Natural killer cell (primary cell): Measurements from ENCODE around the gene KXD1. TPM values are rescaled to one million over a fixed set of nuclear protein-coding genes. Genes with fewer than 3 reads are reported as not detected.

Source experiments
- ATAC-seq, 3 donors: fragments of 150-1000 bp in 2 of 3; fragments of 200-7000 bp in 1 of 3; cut with Tn5 transposase; 1 replicate in 1 of 3; 2 replicates in 2 of 3; pipeline ENCODE4 v1.10.0; 2021; ENCODE audit warnings: mild to moderate bottlenecking in 2 of 3, moderate library complexity in 2 of 3
- DNase-seq, 2 donors: peaks; one replicate each; pipeline versions ENCODE4 v3.0.0 to v3.0.0-alpha.2; 2013 to 2021; ENCODE audit warnings: mixed read lengths in 1 of 2
- H3K27ac ChIP-seq: one replicate; pipeline ENCODE4 v1.5.1; 2013; ENCODE audit warnings: mild to moderate bottlenecking, low read length
- H3K27me3 ChIP-seq: one replicate; pipeline ENCODE4 v1.6.1; 2013; ENCODE audit warnings: low read length; ENCODE audit not compliant: control insufficient read depth, insufficient read depth
- H3K36me3 ChIP-seq: one replicate; pipeline ENCODE4 v1.6.1; 2013; ENCODE audit warnings: low read length; ENCODE audit not compliant: control insufficient read depth, insufficient read depth
- H3K4me1 ChIP-seq: one replicate; pipeline ENCODE4 v1.6.1; 2013; ENCODE audit warnings: low read length; ENCODE audit not compliant: control insufficient read depth, insufficient read depth
- H3K4me3 ChIP-seq: one replicate; pipeline ENCODE4 v1.5.1; 2013; ENCODE audit warnings: low read length
- H3K9me3 ChIP-seq: one replicate; pipeline ENCODE4 v1.6.1; 2013; ENCODE audit warnings: low read length; ENCODE audit not compliant: control insufficient read depth, insufficient read depth
- H3K27ac Mint-ChIP-seq, 2 donors: one replicate each; pipeline ENCODE4 v1.8.0; 2022; ENCODE audit warnings: mild to moderate bottlenecking in 2 of 2, mixed read lengths in 2 of 2, moderate library complexity in 1 of 2
- H3K27me3 Mint-ChIP-seq, 2 donors: one replicate each; pipeline ENCODE4 v1.8.0; 2022; ENCODE audit warnings: low read depth in 2 of 2, mixed read lengths in 2 of 2
- H3K36me3 Mint-ChIP-seq: one replicate; pipeline ENCODE4 v1.8.0; 2022; ENCODE audit warnings: mixed read lengths
- H3K4me1 Mint-ChIP-seq, 2 donors: one replicate each; pipeline ENCODE4 v1.8.0; 2022; ENCODE audit warnings: mixed read lengths in 2 of 2
- H3K4me3 Mint-ChIP-seq: one replicate; pipeline ENCODE4 v1.8.0; 2022; ENCODE audit warnings: mild to moderate bottlenecking, moderate library complexity, mixed read lengths
- H3K9me3 Mint-ChIP-seq, 2 donors: one replicate each; pipeline ENCODE4 v1.8.0; 2022; ENCODE audit warnings: mixed read lengths in 2 of 2
- CTCF ChIP-seq: fragments of 200-600 bp; IDR thresholded peaks from one replicate; pipeline ENCODE4 v1.8.0; 2022; ENCODE audit warnings: antibody characterized with exemption
- WGBS: methylation state at CpG from one replicate; pipeline ENCODE4 v1.1.7; 2013; ENCODE audit warnings: missing lambda C conversion rate; ENCODE audit not compliant: insufficient coverage; 5-methylcytosine and 5-hydroxymethylcytosine counted together
- intact Hi-C: fragments of 100-400 bp; cut with micrococcal nuclease; formaldehyde crosslinking; loops from one replicate; pipeline ENCODE4 v1.14.2; 2022
- total RNA-seq, 4 donors: library from RNA; stranded (reverse); fragments of 120-200 nt in 1 of 4; gene quantifications; one replicate each; pipeline versions ENCODE4 v1.2.3 to v1.2.4, GENCODE V29; 2013 to 2022

Gene KXD1
- total RNA-seq, 3 donors from 2014 or later (not counting 1 experiment from before 2014, with no cell fraction given) = 83.2 to 88.8 (median 86.9) TPM

GRCh38 chr19:18523841-18524240 is 33.8 kb upstream of the KXD1 start:
- no peaks in the 10 kb centered on the region for H3K27me3 Mint-ChIP-seq
- H3K27ac Mint-ChIP-seq = peak overlapping the region in 1 of 2 donors; percentile 98
- no peak overlapping the region for H3K4me3 ChIP-seq

DNA sequence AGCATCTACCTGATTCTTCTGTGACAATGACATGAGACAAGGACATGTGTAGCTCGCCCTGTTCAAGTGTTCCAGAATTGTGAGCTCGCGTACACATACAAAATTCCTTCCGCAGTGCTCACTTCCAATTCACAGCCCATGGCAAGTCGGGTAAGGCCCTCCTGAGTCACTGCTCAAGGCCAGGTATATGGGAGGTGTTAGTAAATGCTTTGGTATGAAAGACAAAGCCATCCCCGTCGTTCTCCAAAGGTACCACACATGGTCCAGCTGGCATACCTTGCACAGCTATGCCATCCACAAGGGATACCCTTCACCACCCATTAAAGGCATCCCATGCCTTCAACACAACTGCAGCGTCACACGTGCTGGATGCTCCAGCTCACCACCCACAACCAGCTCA is 31.4 kb upstream of the KXD1 start:
- DNase-seq = no peak
- TF ChIP-seq CTCF = no peak
- Histone ChIP-seq H3K4me1 (peaks cover 8% of the 10 kb centered on the region), H3K27ac (no peak overlapping the region), H3K36me3 (peaks cover 2% of the 10 kb centered on the region), H3K27me3 (no peaks in the 10 kb centered on the region), H3K9me3 (no peaks in the 10 kb centered on the region), H3K4me3 (no peak overlapping the region)
- Mint-ChIP-seq H3K27ac (no peak overlapping the region), H3K4me1 (peaks cover 0 to 6% of the 10 kb centered on the region in 2 donors), H3K27me3 (no peaks in the 10 kb centered on the region), H3K4me3 (no peak overlapping the region), H3K9me3 (no peaks in the 10 kb centered on the region), H3K36me3 (no peaks in the 10 kb centered on the region)
- ATAC-seq = no peak
- intact Hi-C loops = no loop called here
- 93% methylated on average over 7 of the region's 9 CpGs for WGBS

More at GRCh38 chr19:18523841-18524240, 33.8 kb upstream of the KXD1 start:
- no peaks in the 10 kb centered on the region for H3K27me3 ChIP-seq
- H3K27ac ChIP-seq = no peak overlapping the region
- H3K4me3 Mint-ChIP-seq = no peak overlapping the region
- H3K9me3 Mint-ChIP-seq = no peaks in the 10 kb centered on the region
- peaks cover 21 to 22% of the 10 kb centered on the region in 2 donors for H3K4me1 Mint-ChIP-seq
- DNase-seq (no peak), ATAC-seq (no peak)
- TF ChIP-seq CTCF = no peak
- H3K36me3 ChIP-seq = no peaks in the 10 kb centered on the region
- no peaks in the 10 kb centered on the region for H3K9me3 ChIP-seq
- H3K4me1 ChIP-seq = peaks cover 30% of the 10 kb centered on the region
- WGBS = 93% methylated on average over 9 of the region's 9 CpGs
- intact Hi-C loops = loop anchor here (2.0 to 5.0 kb wide), 3 partner anchors 65 to 308 kb away; partner anchors contain the start of genes KLHL26, REX1BD and UPF1
- no peaks in the 10 kb centered on the region for H3K36me3 Mint-ChIP-seq

GRCh38 chr19:18529782-18530181 is 27.9 kb upstream of the KXD1 start:
- DNase-seq (no peak), ATAC-seq (no peak)
- Mint-ChIP-seq H3K36me3 (no peaks in the 10 kb centered on the region), H3K4me1 (no peaks in the 10 kb centered on the region), H3K4me3 (no peak overlapping the region), H3K27me3 (no peaks in the 10 kb centered on the region), H3K9me3 (no peaks in the 10 kb centered on the region), H3K27ac (no peak overlapping the region)
- peaks cover 19% of the 10 kb centered on the region for H3K36me3 ChIP-seq
- H3K27ac ChIP-seq = no peak overlapping the region
- no peaks in the 10 kb centered on the region for H3K27me3 ChIP-seq
- no peak overlapping the region for H3K4me3 ChIP-seq
- H3K9me3 ChIP-seq = no peaks in the 10 kb centered on the region
- no peak for TF ChIP-seq CTCF
- intact Hi-C loops = no loop called here
- no peaks in the 10 kb centered on the region for H3K4me1 ChIP-seq
- whole genome bisulfite sequencing = 95% methylated on average over 7 of the region's 7 CpGs

DNA sequence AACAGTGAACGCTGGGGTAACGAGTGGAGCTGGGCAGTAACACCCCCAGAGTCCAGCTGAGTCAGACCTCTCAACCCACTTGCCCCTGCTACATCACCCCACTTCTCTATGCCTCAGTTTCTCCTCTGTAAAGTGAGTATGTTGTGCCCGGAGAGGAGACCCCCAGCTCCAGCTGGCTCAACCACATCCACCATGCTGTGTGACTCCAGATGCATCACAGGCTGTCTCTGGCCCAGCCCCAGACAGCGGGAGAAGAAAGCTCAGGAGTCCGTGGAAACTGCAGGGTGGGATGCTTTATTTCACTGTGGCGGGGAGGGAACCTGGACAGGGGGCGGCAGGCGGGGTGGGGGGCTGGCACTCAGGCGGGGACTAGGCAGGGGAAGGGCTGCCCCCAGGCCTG is 26.2 kb upstream of the KXD1 start:
- Histone ChIP-seq H3K27me3 (no peaks in the 10 kb centered on the region), H3K27ac (no peak overlapping the region), H3K4me1 (no peaks in the 10 kb centered on the region), H3K4me3 (no peak overlapping the region), H3K9me3 (no peaks in the 10 kb centered on the region), H3K36me3 (peaks cover 27% of the 10 kb centered on the region)
- H3K27me3 Mint-ChIP-seq = no peaks in the 10 kb centered on the region
- H3K27ac Mint-ChIP-seq = no peak overlapping the region
- TF ChIP-seq CTCF = no peak
- ATAC-seq = no peak
- WGBS = 96% methylated on average over 9 of the region's 9 CpGs
- DNase-seq = no peak
- intact Hi-C loops = no loop called here
- no peak overlapping the region for H3K4me3 Mint-ChIP-seq
- no peaks in the 10 kb centered on the region for H3K9me3 Mint-ChIP-seq
- no peaks in the 10 kb centered on the region for H3K36me3 Mint-ChIP-seq
- peaks cover 0 to 1% of the 10 kb centered on the region in 2 donors for H3K4me1 Mint-ChIP-seq
